Erythroblast (primary cell): ENCODE data around the gene SMOC2.

Experiments used
- GATA1 ChIP-seq: IDR thresholded peaks from 2 replicates; pipeline ENCODE4 v1.6.1; 2011; ENCODE audit warnings: low read depth, mild to moderate bottlenecking, control low read depth, low read length, moderate library complexity
- POLR2A ChIP-seq: IDR thresholded peaks from 2 replicates; pipeline ENCODE4 v1.6.1; 2011; ENCODE audit warnings: mild to moderate bottlenecking, low read length

DNA sequence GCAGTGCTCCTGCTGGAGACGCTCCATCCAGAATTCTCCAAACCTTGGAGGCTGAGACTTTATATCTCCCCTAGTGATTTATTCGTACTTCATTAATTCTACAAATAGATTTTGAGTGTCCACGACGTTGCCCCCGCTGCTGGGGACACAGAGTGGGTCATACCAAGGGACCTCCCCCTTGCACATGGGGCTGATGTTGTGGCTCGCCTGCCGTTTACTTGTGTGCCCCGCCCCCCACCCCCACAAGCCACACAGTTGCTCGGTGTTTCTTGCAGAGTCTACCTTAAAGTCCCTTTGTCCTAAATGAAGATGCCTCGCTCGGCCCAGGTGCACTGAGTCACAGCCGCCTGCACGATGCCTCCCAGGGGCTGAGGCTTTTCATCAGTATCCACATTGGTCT, 20.3 kb upstream of the SMOC2 start:
- no peak for TF ChIP-seq POLR2A
- no peak for TF ChIP-seq GATA1
